Muscle layer of duodenum (tissue), 2 donors: ENCODE data around the gene TMEM165.
"Not testable (repeated sequence)": the region's sequence is repeated elsewhere in the genome, so short reads cannot be mapped to it uniquely, and the experiment has no call there.

Experiments
- H3K27ac ChIP-seq: one replicate; pipeline ENCODE4 v1.7.0; 2013; ENCODE audit warnings: mild to moderate bottlenecking, low read length
- H3K27me3 ChIP-seq: one replicate; pipeline ENCODE4 v1.7.0; 2013; ENCODE audit warnings: low read depth, mild to moderate bottlenecking, control low read depth, low read length
- H3K36me3 ChIP-seq, 2 donors: one replicate each; pipeline ENCODE4 v1.7.0; 2013; ENCODE audit warnings: low read length in 2 of 2, control low read depth in 1 of 2, mild to moderate bottlenecking in 1 of 2; ENCODE audit not compliant: insufficient read depth in 2 of 2, control insufficient read depth in 1 of 2
- H3K4me1 ChIP-seq, 2 donors: one replicate each; pipeline ENCODE4 v1.7.0; 2013; ENCODE audit warnings: low read length in 2 of 2, mild to moderate bottlenecking in 2 of 2, control low read depth in 1 of 2, moderate library complexity in 1 of 2; ENCODE audit not compliant: insufficient read depth in 2 of 2, control insufficient read depth in 1 of 2
- H3K4me3 ChIP-seq, 2 donors: one replicate each; pipeline ENCODE4 v1.7.0; 2013; ENCODE audit warnings: low read length in 2 of 2, low read depth in 1 of 2, mild to moderate bottlenecking in 1 of 2
- H3K9me3 ChIP-seq, 2 donors: one replicate each; pipeline ENCODE4 v1.7.0; 2013; ENCODE audit warnings: low read length in 2 of 2, control low read depth in 1 of 2, mild to moderate bottlenecking in 1 of 2; ENCODE audit not compliant: control insufficient read depth in 1 of 2
- donor health status: healthy.

TMEM165 gene

GRCh38 chr4:55355555-55355954 is 40.2 kb upstream of the TMEM165 start:
- no peaks in the 10 kb centered on the region for H3K27me3 ChIP-seq
- peaks cover 0 to 7% of the 10 kb centered on the region in 2 donors for H3K36me3 ChIP-seq
- H3K27ac ChIP-seq: no peak overlapping the region
- peaks cover 5 to 7% of the 10 kb centered on the region in 2 donors for H3K4me1 ChIP-seq
- no peak overlapping the region for H3K4me3 ChIP-seq
- H3K9me3 ChIP-seq: no peaks in the 10 kb centered on the region

GRCh38 chr4:55356991-55357461 is 38.7 kb upstream of the TMEM165 start:
- H3K9me3 ChIP-seq: no peaks in the 10 kb centered on the region
- no peak overlapping the region for H3K4me3 ChIP-seq
- peaks cover 0 to 7% of the 10 kb centered on the region in 2 donors for H3K36me3 ChIP-seq
- no peak overlapping the region for H3K27ac ChIP-seq
- peaks cover 5 to 7% of the 10 kb centered on the region in 2 donors for H3K4me1 ChIP-seq
- H3K27me3 ChIP-seq: no peaks in the 10 kb centered on the region

- H3K27ac ChIP-seq: no peak overlapping the region
- peaks cover 5 to 7% of the 10 kb centered on the region in 2 donors for H3K4me1 ChIP-seq
- H3K36me3 ChIP-seq: peaks cover 0 to 7% of the 10 kb centered on the region in 2 donors
- no peaks in the 10 kb centered on the region for H3K9me3 ChIP-seq
- no peaks in the 10 kb centered on the region for H3K27me3 ChIP-seq
- no peak overlapping the region for H3K4me3 ChIP-seq
These were observed 37.5 kb upstream of the TMEM165 start for GRCh38 chr4:55358246-55358645.

GRCh38 chr4:55358668-55359067 is 37.1 kb upstream of the TMEM165 start:
- Histone ChIP-seq H3K27me3 (no peaks in the 10 kb centered on the region), H3K9me3 (no peaks in the 10 kb centered on the region), H3K4me1 (peaks cover 5 to 7% of the 10 kb centered on the region in 2 donors), H3K4me3 (no peak overlapping the region), H3K36me3 (peaks cover 0 to 7% of the 10 kb centered on the region in 2 donors), H3K27ac (peak overlapping the region; percentile 67)

GRCh38 chr4:55359397-55359916 is 36.3 kb upstream of the TMEM165 start:
- Histone ChIP-seq H3K4me1 (peaks cover 5 to 7% of the 10 kb centered on the region in 2 donors), H3K27ac (peak overlapping the region; percentile 67), H3K9me3 (no peaks in the 10 kb centered on the region), H3K27me3 (no peaks in the 10 kb centered on the region), H3K4me3 (no peak overlapping the region), H3K36me3 (peaks cover 0 to 6% of the 10 kb centered on the region in 2 donors)

GRCh38 chr4:55362938-55363337 is 32.8 kb upstream of the TMEM165 start:
- H3K36me3 ChIP-seq, H3K9me3 ChIP-seq, H3K4me3 ChIP-seq, H3K27me3 ChIP-seq, H3K4me1 ChIP-seq, H3K27ac ChIP-seq: not testable (repeated sequence)

GRCh38 chr4:55363691-55364351 is 31.9 kb upstream of the TMEM165 start:
- Histone ChIP-seq H3K27ac (no peak overlapping the region), H3K9me3 (no peaks in the 10 kb centered on the region), H3K36me3 (peaks cover 0 to 3% of the 10 kb centered on the region in 2 donors), H3K27me3 (no peaks in the 10 kb centered on the region), H3K4me1 (peaks cover under 1 to 6% of the 10 kb centered on the region in 2 donors), H3K4me3 (no peak overlapping the region)

- Histone ChIP-seq H3K27ac (no peak overlapping the region), H3K9me3 (no peaks in the 10 kb centered on the region), H3K4me3 (no peak overlapping the region)
These were observed 30.9 kb upstream of the TMEM165 start for GRCh38 chr4:55364691-55365344.

GRCh38 chr4:55365345-55365728 is 30.4 kb upstream of the TMEM165 start:
- Histone ChIP-seq H3K36me3 (peaks cover 0 to 4% of the 10 kb centered on the region in 2 donors), H3K27ac (no peak overlapping the region), H3K4me3 (no peak overlapping the region), H3K9me3 (no peaks in the 10 kb centered on the region), H3K27me3 (no peaks in the 10 kb centered on the region), H3K4me1 (no peaks in the 10 kb centered on the region)

More at GRCh38 chr4:55364691-55365344, 30.9 kb upstream of the TMEM165 start:
- H3K27me3 ChIP-seq: no peaks in the 10 kb centered on the region
- H3K36me3 ChIP-seq: peaks cover 0 to 4% of the 10 kb centered on the region in 2 donors
- no peaks in the 10 kb centered on the region for H3K4me1 ChIP-seq

- no peaks in the 10 kb centered on the region for H3K9me3 ChIP-seq
- H3K36me3 ChIP-seq: peaks cover 0 to 4% of the 10 kb centered on the region in 2 donors
- H3K27me3 ChIP-seq: no peaks in the 10 kb centered on the region
- H3K4me1 ChIP-seq: no peaks in the 10 kb centered on the region
- H3K4me3 ChIP-seq: no peak overlapping the region
- H3K27ac ChIP-seq: no peak overlapping the region
These were observed 29.1 kb upstream of the TMEM165 start for GRCh38 chr4:55366621-55367020.

- no peaks in the 10 kb centered on the region for H3K27me3 ChIP-seq
- H3K36me3 ChIP-seq: peaks cover 0 to 4% of the 10 kb centered on the region in 2 donors
- no peaks in the 10 kb centered on the region for H3K9me3 ChIP-seq
- no peaks in the 10 kb centered on the region for H3K4me1 ChIP-seq
- H3K4me3 ChIP-seq: no peak overlapping the region
- no peak overlapping the region for H3K27ac ChIP-seq
These were observed 28.6 kb upstream of the TMEM165 start for GRCh38 chr4:55367084-55367722.
